ENCODE measurements around the gene RBMS3. TPM values are rescaled to one million over a fixed set of nuclear protein-coding genes. Genes with fewer than 3 reads are reported as not detected.

The RBMS3 gene
- total RNA-seq, 1 experiment from 2014 or later: 74.2 TPM

DNA sequence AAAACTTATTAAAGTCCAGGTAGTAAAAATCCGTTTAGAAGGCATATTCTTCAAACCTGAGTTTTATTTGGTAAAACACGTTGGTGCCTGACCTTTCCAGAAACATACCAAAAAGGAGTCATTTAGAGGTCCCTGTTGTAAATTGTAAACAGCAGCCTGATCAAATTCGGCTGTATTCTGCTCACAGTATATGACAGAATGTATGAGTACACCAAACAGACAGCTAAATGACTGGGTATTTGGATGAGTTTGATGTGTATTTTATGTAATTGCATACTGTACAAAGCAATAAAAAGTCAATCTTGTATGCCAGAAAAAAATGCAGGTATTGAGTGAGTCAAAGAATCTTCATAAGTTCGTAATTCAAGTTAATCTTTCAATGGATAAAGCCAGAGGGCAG lies 330.4 kb downstream of the RBMS3 start:
- Mint-ChIP-seq H3K4me3 (ENCODE audit: unreplicated experiment) (no peak overlapping the region), H3K27ac (ENCODE audit: low read depth, unreplicated experiment) (no peak overlapping the region), H3K27me3 (ENCODE audit: insufficient read depth, unreplicated experiment) (no peaks in the 10 kb centered on the region), H3K4me1 (ENCODE audit: insufficient read depth, unreplicated experiment) (peaks cover under 1% of the 10 kb centered on the region), H3K36me3 (ENCODE audit: insufficient read depth, unreplicated experiment) (no peaks in the 10 kb centered on the region), H3K9me3 (ENCODE audit: unreplicated experiment) (no peaks in the 10 kb centered on the region)
- TF ChIP-seq, protein P1, sequence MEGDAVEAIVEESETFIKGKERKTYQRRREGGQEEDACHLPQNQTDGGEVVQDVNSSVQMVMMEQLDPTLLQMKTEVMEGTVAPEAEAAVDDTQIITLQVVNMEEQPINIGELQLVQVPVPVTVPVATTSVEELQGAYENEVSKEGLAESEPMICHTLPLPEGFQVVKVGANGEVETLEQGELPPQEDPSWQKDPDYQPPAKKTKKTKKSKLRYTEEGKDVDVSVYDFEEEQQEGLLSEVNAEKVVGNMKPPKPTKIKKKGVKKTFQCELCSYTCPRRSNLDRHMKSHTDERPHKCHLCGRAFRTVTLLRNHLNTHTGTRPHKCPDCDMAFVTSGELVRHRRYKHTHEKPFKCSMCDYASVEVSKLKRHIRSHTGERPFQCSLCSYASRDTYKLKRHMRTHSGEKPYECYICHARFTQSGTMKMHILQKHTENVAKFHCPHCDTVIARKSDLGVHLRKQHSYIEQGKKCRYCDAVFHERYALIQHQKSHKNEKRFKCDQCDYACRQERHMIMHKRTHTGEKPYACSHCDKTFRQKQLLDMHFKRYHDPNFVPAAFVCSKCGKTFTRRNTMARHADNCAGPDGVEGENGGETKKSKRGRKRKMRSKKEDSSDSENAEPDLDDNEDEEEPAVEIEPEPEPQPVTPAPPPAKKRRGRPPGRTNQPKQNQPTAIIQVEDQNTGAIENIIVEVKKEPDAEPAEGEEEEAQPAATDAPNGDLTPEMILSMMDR (IDR thresholded peaks at IDR 0.05; ENCODE audit: unreplicated experiment): no peak
- BruUV-seq (replicated peaks): no TSS peak
- no peak for DNase-seq (ENCODE audit: unreplicated experiment)
- intact Hi-C loops (cut with micrococcal nuclease): no loop called here
- ChIA-PET CTCF (no interaction called here), POLR2A (no interaction called here)

DNA sequence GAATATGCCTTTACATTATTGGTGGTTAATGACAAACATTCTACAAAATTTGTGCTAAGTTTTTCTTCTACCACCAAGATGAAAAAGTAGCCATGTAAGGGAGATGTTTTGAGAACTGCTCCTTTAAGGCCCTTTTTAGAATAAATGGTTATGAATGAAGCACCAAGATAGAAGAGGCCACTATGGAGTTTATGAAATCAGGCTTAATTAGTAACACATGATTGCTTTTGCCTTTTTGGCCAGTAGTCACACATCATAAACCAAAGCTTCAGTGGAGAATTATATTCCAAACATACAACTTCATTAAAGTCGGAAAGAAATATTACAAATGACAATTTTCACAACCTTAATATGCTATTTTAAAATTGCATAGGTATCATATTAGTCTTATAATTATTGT lies 331.7 kb downstream of the RBMS3 start:
- no peaks in the 10 kb centered on the region for H3K27me3 Mint-ChIP-seq (ENCODE audit: insufficient read depth, unreplicated experiment)
- TF ChIP-seq, protein P1 (IDR thresholded peaks at IDR 0.05; ENCODE audit: unreplicated experiment): no peak
- no peak for DNase-seq (ENCODE audit: unreplicated experiment)
- BruUV-seq (replicated peaks): no TSS peak
- no peaks in the 10 kb centered on the region for H3K36me3 Mint-ChIP-seq (ENCODE audit: insufficient read depth, unreplicated experiment)
- ChIA-PET CTCF (interaction anchor here (0.5 to 1.0 kb wide), 2 partner anchors 12 to 1559 kb away, joined by 3 read pairs; no protein-coding TSS in a partner anchor), POLR2A (interaction anchor here (0.6 to 0.9 kb wide), 3 partner anchors 13 to 1200 kb away, joined by 3 read pairs; no protein-coding TSS in a partner anchor)
- H3K27ac Mint-ChIP-seq (ENCODE audit: low read depth, unreplicated experiment): no peak overlapping the region
- no peak overlapping the region for H3K4me3 Mint-ChIP-seq (ENCODE audit: unreplicated experiment)
- intact Hi-C loops (cut with micrococcal nuclease): no loop called here
- peaks cover 7% of the 10 kb centered on the region for H3K9me3 Mint-ChIP-seq (ENCODE audit: unreplicated experiment)
- H3K4me1 Mint-ChIP-seq (ENCODE audit: insufficient read depth, unreplicated experiment): no peaks in the 10 kb centered on the region

DNA sequence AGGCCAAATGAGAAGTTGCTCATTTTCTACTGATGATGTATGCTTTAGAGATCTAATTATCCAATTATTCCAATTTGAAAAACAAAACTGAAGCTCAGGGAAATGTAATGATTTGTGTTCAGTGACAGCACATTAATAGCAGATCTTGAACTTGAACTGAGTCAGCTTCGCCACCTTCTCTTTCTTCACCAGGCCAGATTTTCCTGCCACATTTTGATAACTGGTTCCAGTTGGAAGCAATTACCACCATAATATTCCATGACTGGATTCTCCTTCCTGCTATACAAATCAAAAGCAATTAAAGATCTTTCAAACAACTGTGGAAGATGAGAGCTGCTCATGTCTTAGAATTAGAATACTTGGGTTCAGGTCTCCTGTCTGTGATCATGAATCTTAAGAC lies 334.1 kb downstream of the RBMS3 start:
- H3K27me3 Mint-ChIP-seq (ENCODE audit: insufficient read depth, unreplicated experiment): no peaks in the 10 kb centered on the region
- H3K36me3 Mint-ChIP-seq (ENCODE audit: insufficient read depth, unreplicated experiment): peaks cover 5% of the 10 kb centered on the region
- DNase-seq (ENCODE audit: unreplicated experiment): no peak
- ChIA-PET POLR2A (interaction anchor here (0.6 to 1.3 kb wide), 4 partner anchors 8 to 238 kb away, joined by 3 to 4 read pairs (median 4); no protein-coding TSS in a partner anchor), CTCF (interaction anchor here (0.6 kb wide), 1 partner anchor 24 kb away, joined by 3 read pairs; no protein-coding TSS in a partner anchor)
- no TSS peak for BruUV-seq (replicated peaks)
- H3K4me1 Mint-ChIP-seq (ENCODE audit: insufficient read depth, unreplicated experiment): peaks cover 7% of the 10 kb centered on the region
- H3K9me3 Mint-ChIP-seq (ENCODE audit: unreplicated experiment): peaks cover 7% of the 10 kb centered on the region
- TF ChIP-seq, protein P1 (IDR thresholded peaks at IDR 0.05; ENCODE audit: unreplicated experiment): no peak
- intact Hi-C loops (cut with micrococcal nuclease): no loop called here
- no peak overlapping the region for H3K4me3 Mint-ChIP-seq (ENCODE audit: unreplicated experiment)
- no peak overlapping the region for H3K27ac Mint-ChIP-seq (ENCODE audit: low read depth, unreplicated experiment)

DNA sequence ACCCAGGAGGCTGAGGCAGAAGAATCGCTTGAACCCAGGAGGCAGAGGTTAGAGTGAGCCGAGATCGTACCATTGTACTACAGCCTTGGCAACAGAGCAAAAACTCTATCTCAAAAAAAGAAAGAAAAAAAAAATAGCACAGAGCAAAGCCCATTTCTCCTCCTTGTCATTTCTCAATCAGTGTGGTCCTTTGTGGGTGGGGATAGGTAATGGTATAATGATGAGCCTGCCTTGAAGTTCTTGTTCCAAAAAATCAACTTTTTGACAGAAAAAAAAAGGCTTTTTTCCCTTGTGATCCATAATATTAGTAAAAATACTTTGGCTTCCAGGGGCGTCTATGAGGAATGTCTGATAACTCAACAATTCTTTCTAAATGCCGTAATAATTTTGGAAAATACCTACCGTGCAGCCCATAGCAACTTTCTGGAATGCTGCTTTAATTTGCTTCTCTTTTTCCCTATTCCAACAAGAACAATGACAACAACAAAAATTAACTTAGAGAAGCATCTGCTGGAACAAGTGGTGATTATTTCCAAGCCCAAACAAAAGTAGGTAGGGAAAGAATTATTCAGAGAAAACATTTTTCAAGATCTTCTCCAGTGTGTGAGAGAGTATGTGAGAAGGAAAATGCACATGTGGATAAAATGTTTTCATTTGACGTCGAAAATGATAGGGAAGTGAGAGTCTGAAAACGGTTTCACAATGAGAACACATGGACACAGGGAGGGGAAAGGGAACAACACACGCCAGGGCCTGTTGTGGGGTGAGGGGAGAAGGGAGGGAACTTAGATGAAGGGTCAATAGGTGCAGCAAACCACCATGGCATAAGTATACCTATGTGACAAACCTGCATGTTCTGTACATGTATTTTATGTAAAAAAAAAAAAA lies 337.8 kb downstream of the RBMS3 start:
- CTCF ChIA-PET: interaction anchor here (0.6 kb wide), 1 partner anchor 339 kb away, joined by 3 read pairs; no protein-coding TSS in a partner anchor
- H3K4me3 Mint-ChIP-seq (ENCODE audit: unreplicated experiment): no peak overlapping the region
- POLR2A ChIA-PET: interaction anchor here (0.7 to 1.1 kb wide), 2 partner anchors 139 to 289 kb away, joined by 3 to 4 read pairs; no protein-coding TSS in a partner anchor

More for the DNA sequence above, 337.8 kb downstream of the RBMS3 start:
- Mint-ChIP-seq H3K27ac (ENCODE audit: low read depth, unreplicated experiment) (peak overlapping the region; percentile 44), H3K36me3 (ENCODE audit: insufficient read depth, unreplicated experiment) (peaks cover 5% of the 10 kb centered on the region), H3K27me3 (ENCODE audit: insufficient read depth, unreplicated experiment) (no peaks in the 10 kb centered on the region), H3K4me1 (ENCODE audit: insufficient read depth, unreplicated experiment) (peaks cover 7% of the 10 kb centered on the region), H3K9me3 (ENCODE audit: unreplicated experiment) (peaks cover 7% of the 10 kb centered on the region)
- BruUV-seq (replicated peaks): no TSS peak
- DNase-seq (ENCODE audit: unreplicated experiment): peak; percentile 48
- TF ChIP-seq, protein P1 (IDR thresholded peaks at IDR 0.05; ENCODE audit: unreplicated experiment): no peak
- intact Hi-C loops (cut with micrococcal nuclease): no loop called here

All from MCF 10A (cell line).